ENCODE measurements around the gene MINDY4.

The MINDY4 gene

GRCh38 chr7:30894009-30894408 is 122.8 kb downstream of the MINDY4 start:
- no peak for TF ChIP-seq CTCF (IDR thresholded peaks at IDR 0.05; ENCODE audit: insufficient read depth, low read depth, low read length, missing control alignments)
- no peak for DNase-seq (ENCODE audit: low read depth)
- no peak overlapping the region for H3K4me3 ChIP-seq (ENCODE audit: low read length)

- TF ChIP-seq CTCF (IDR thresholded peaks at IDR 0.05; ENCODE audit: insufficient read depth, low read depth, low read length, missing control alignments), result no peak
- H3K4me3 ChIP-seq (ENCODE audit: low read length), result no peak overlapping the region
- no peak for DNase-seq (ENCODE audit: low read depth)
Measured at GRCh38 chr7:30894866-30895605, 123.8 kb downstream of the MINDY4 start.

GRCh38 chr7:30896036-30896435 is 124.8 kb downstream of the MINDY4 start:
- DNase-seq (ENCODE audit: low read depth), result no peak
- no peak overlapping the region for H3K4me3 ChIP-seq (ENCODE audit: low read length)
- no peak for TF ChIP-seq CTCF (IDR thresholded peaks at IDR 0.05; ENCODE audit: insufficient read depth, low read depth, low read length, missing control alignments)

- H3K4me3 ChIP-seq (ENCODE audit: low read length), result no peak overlapping the region
- no peak for TF ChIP-seq CTCF (IDR thresholded peaks at IDR 0.05; ENCODE audit: insufficient read depth, low read depth, low read length, missing control alignments)
- DNase-seq (ENCODE audit: low read depth), result no peak
Measured at GRCh38 chr7:30896783-30897637, 125.8 kb downstream of the MINDY4 start.

- TF ChIP-seq CTCF (IDR thresholded peaks at IDR 0.05; ENCODE audit: insufficient read depth, low read depth, low read length, missing control alignments), result no peak
- H3K4me3 ChIP-seq (ENCODE audit: low read length), result no peak overlapping the region
- DNase-seq (ENCODE audit: low read depth), result no peak
Measured at GRCh38 chr7:30897770-30898169, 126.6 kb downstream of the MINDY4 start.

- H3K4me3 ChIP-seq (ENCODE audit: low read length), result no peak overlapping the region
- DNase-seq (ENCODE audit: low read depth), result no peak
- no peak for TF ChIP-seq CTCF (IDR thresholded peaks at IDR 0.05; ENCODE audit: insufficient read depth, low read depth, low read length, missing control alignments)
Measured at GRCh38 chr7:30898411-30898810, 127.2 kb downstream of the MINDY4 start.
